Measurements from ENCODE around the gene MN1.

DNA sequence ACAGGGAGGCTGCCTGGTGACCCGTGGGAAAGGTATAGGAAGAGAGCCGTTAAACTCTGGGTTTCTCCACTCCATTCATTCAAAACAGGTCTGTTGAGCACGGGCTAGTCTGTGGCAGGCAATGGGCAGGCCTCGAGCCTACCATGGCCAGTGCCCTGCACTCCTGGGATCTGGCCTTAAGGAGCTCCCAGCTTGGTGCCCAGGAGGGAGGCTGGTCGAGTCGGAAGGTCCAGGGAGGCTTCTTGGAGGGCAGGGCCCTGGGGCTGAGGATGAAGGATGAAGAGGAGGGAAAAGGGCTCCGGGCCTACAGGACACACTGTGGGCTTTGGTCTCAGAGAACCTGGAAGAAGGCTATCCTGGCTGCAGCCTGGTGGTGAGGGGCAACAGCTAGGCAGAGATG is 41.9 kb upstream of the MN1 start:
- TF ChIP-seq, protein P1, sequence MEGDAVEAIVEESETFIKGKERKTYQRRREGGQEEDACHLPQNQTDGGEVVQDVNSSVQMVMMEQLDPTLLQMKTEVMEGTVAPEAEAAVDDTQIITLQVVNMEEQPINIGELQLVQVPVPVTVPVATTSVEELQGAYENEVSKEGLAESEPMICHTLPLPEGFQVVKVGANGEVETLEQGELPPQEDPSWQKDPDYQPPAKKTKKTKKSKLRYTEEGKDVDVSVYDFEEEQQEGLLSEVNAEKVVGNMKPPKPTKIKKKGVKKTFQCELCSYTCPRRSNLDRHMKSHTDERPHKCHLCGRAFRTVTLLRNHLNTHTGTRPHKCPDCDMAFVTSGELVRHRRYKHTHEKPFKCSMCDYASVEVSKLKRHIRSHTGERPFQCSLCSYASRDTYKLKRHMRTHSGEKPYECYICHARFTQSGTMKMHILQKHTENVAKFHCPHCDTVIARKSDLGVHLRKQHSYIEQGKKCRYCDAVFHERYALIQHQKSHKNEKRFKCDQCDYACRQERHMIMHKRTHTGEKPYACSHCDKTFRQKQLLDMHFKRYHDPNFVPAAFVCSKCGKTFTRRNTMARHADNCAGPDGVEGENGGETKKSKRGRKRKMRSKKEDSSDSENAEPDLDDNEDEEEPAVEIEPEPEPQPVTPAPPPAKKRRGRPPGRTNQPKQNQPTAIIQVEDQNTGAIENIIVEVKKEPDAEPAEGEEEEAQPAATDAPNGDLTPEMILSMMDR (conservative IDR thresholded peaks at IDR 0.05): no peak
- no peak for TF ChIP-seq EZH2 (IDR thresholded peaks at IDR 0.05; ENCODE audit: low read depth)

Data from PC-9 (cell line).